Urothelium cell line (cell line): ENCODE results near the gene MCRIP2.
"Not testable (repeated sequence)": the region's sequence is repeated elsewhere in the genome, so short reads cannot be mapped to it uniquely, and the experiment has no call there.

Source experiments
- DNase-seq: peaks from one replicate; pipeline ENCODE4 v3.0.0; 2011; ENCODE audit warnings: low spot score, mixed read lengths
- FAIRE-seq: peaks from 2 replicates; lab custom pipeline; 2011; peaks lifted over from hg19 to GRCh38; lab: Jason Lieb, UNC

Gene MCRIP2, protein sequence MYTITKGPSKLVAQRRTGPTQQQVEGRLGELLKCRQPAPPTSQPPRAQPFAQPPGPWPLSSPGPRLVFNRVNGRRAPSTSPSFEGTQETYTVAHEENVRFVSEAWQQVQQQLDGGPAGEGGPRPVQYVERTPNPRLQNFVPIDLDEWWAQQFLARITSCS

DNA sequence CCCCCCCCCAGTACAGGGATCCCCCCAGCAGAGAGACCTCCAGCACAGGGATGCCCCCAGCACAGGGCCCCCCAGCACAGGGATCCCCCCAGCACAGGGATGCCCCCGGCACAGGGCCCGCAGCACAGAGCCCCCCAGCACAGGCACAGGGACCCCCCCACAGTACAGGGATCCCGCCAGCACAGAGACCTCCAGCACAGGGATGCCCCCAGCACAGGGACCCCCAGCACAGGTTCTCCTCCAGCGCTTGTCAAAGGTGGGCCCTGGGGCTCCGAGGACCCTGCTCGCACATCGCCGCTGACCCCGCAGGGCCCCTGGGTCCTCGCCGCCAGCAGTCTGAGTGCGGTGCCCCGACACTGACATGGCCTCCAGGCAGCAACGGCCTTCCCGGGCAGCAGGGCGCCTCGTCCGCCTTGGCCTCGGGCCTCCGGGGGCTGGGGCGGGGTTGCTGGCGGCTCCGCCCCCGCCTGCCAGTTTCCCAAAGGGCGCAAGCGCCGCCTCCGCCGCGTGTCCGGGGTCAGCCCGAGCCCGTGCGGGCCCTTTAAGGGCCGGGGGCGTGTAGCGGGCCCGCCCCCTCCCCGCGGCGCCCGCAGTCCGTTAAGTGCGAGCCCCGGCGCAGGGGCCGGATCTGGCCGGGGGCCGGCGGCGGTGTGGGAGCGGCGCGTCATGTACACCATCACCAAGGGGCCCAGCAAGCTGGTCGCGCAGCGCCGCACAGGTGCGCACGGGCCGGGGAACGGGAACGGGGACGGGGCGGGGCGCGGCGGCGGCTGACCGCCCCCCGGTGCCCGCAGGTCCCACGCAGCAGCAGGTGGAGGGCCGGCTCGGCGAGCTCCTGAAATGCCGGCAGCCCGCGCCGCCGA is at the start of gene MCRIP2:
TSS of gene MCRIP2 (plus strand) at position 503 of the 863 bp plus-strand sequence. CDS start at position 667, 164 bp downstream.
- FAIRE-seq (no peak), DNase-seq (peak; percentile 88)

DNA sequence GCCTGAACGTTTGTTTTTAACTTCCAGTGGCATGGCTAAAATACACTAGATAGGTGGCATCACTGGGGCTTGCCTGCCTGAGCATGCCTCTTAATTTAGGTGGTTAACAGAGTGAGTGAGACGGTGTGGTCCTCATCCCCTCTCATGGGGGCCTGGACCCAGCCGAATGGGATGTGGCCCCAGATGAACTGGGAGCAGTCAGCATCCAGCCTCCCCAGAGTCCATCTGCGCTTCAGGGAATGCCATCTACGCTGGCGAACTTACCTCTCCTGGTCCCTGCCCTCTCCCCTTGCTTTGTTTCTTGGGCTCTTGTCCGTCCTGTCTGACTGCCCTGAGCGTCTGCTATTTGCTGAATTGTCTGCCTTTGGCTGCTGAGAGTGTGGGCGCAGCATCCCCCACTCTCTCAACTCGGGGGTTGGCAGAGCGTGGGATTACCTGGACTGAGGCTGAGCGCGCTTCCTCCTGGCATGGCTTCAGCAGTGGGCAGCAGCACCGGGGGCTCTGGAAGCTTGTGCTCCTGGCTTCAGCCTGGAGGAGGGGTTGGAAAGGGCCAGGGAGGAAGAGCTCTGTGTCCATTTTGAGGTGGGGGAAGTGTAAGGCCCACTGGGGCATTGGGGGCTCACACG is 49.6 kb upstream of the MCRIP2 start:
- DNase-seq (no peak), FAIRE-seq (no peak)

DNA sequence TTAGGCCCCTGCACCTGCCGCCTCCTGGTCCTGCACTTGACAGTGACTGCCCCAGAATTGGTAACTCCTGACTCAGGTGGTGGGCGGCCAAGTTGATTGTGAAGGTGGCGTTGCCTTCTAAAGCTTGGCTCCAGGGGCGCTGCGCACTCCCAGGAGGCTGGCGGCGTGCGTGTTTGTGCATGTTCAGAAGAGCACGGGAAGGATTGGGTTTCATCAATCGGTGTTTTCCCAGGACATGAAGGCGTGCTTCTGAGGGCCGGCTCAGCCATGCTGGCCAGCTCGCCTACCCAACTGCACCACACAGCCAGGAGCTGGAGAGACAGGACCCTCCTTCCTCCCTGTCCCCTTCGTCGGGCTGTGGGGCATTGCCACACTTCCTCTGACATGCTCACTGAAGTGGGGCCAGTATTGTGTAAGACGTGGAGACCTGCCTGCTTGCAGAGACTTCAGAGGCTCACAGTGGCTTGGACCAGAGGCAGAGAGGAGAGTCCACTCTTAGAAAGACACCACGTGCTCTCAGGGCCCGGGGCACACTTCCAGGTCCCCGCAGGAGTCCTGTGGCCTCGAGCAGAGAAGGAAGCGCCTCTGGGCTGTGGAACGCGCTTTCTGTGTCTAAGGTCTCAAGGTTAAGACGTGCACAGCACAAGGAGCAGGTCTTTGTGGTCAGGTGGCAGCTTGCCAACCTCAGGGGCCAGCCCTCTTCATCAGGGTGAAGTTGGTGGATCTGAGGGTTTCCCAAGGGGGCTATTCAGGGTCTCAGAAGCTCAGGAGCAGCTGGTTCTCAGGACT is 48.9 kb upstream of the MCRIP2 start:
- FAIRE-seq (no peak), DNase-seq (no peak)

DNA sequence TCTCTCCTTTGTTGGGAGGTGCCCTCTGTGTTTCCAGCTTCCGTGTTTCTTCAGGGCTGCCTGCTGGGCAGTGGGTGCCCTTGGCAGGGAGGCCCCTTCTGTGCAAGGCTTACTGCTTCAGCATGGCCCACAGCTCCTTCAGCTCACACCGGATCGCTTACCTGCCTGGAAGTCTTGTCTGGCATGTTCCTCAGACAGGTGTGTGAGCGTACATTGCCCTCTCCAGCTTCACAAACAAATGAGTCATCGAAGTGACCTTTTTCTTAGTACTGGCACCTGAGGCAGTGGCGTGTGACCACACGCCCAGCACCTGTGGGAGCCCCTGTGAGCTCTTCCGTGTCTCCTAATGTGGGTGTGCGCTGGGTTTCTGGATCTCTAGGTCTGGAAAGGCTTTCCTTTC is 48.2 kb upstream of the MCRIP2 start:
- FAIRE-seq (no peak), DNase-seq (no peak)

DNA sequence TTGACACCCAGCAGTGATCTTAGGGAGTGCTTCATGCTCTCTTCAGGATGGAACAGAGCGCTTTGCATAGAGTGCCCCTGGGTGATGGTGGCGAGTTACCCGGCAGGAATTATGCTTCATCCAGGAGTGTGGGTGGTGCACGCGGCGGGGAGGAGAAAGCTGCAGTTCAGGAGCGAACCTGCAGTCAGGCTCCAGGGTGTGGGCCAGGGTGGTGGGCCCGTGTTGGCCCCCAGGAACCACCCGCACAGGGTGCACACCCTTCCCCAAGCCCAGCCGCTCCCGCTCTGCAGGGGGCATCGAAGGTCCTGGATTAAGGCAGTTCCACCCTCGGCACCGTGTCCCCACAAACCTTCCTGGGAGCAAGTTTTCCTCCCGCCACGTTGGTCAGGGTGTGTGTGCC is 47.8 kb upstream of the MCRIP2 start:
- FAIRE-seq = no peak
- DNase-seq = no peak

DNA sequence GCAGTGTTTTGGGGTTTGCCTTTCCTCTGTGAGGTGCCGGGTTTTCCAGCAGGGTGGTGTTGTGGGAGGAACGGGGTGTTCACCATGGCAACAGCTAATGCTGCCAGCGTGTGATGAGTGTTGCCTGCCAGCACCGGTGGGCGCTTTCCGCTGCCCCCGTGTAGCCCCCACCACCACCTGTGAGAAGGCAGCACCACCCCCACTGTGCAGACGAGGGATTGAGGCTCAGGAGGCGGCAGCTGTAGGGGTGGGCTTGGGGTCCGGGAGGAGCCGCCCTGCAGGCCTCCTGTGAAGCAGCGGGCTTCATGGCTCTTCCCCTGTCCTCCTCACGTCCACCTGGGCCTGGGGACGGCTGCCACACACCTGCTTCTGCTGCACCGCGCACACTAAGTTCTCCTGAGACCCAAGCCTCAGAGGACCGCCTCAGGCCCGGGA is 46.5 kb upstream of the MCRIP2 start:
- DNase-seq = no peak
- FAIRE-seq = no peak

DNA sequence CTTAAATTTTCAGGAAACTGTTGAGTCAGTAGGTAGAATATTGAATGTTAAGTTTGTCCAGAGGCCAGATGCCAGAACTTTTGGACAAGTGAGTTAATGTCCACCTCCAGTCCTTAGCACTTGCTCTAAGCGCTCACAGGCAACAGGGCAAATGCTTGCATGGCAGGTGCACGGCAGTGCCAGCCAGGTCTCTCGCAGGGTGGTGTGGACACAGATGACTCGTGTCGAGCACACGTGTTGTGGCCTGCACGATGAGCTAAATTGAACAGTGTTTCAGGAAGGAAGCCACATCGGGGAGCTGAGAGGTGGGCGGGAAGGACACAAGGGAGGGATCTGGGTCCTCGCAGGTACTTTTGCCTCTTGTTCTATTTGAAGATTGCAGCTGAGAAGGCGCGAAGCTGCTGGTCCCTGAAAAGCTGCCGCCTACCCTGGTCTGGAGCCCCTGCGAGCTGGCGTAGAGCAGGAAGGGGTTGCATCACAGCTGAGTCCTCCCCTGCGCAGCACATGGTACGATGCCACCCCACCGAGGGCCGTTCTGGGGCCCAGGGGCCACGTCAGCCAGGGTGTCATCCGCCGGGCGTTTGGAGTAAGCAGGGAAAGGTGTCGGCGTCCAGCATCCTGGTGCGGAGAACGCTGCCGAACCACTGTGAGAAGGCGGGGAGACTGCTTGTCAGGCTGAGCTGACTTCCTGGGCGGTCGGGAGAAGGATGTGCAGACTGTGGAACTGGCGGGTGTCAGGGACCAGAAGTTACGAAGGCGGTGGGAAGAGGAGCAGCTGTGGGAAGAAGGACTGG is 45.5 kb upstream of the MCRIP2 start:
- DNase-seq (no peak), FAIRE-seq (no peak)

DNA sequence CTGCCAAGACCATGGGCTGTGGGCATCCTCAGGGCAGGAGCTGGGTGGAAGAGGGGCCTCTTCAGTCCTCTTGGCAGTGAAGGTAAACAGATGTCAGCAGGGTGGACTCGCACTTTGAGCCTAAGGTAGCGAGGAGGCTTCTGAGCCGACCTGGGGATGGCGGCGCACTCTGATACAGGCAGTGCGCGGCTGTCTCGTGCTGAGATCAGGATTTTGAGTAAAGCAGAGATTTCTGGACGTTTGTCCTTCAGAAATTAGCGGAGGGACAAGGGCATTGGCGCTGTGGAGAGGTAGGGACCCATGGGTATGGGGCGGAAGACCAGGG is 44.9 kb upstream of the MCRIP2 start:
- FAIRE-seq = no peak
- no peak for DNase-seq

DNA sequence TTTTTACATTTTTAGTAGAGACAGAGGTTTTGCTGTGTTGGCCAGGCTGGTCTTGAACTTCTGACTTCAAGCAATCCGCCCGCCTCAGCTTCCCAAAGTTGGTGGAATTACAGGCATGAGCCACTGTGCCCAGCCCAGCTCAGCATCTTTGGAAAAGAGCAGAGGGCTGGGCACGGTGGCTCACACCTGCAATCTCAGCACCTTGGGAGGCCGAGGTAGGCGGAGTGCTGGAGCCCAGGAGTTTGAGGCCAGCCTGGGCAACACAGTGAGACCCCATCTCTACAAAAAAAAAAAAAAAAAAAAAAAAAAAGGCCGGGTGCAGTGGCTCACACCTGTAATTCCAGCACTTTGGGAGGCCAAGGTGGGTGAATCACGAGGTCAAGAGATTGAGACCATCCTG is 44.0 kb upstream of the MCRIP2 start:
- not testable (repeated sequence) for FAIRE-seq, DNase-seq

DNA sequence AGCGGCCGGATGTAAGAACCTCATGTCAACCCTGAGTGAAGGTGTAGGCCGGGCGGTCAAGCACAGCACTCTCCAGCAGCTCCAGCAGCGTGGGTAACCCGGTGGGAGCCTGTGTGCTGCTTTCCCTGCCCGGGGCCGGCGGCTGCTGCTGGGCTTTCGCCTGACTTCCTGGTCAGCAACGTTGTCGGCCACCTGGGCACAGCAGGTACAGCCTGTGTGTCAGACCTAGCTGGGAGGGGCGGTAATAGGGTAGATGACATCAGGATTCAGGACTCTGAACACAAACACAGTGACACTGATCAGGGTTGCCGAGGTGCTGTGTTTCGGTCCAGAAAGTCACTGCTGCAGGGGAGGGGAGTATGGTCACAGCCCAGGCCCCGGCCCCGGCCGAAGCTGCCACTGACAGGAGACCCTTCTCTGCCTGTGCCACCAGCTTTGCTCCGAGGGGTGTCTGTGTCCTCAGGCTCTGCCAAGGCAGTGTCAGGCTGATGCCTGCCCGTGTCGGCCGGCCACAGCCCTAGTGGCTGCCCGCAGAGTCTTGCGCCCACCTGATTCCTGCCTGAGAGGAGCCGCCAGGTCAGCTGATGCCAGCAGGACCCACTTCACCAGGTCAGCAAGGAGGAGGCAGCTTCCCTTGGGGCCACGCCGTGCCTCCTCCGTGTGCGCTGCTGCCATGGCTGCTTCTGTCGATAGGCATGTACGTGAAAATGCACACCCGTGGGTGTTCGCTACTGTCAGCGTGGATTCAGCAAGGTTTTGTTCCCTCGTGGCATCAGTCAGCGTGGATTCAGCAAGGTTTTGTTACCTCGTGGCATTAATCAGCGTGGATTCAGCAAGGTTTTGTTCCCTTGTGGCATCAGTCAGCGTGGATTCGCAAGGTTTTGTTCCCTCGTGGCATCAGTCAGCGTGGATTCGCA is 42.5 kb upstream of the MCRIP2 start:
- DNase-seq = no peak
- FAIRE-seq = no peak

DNA sequence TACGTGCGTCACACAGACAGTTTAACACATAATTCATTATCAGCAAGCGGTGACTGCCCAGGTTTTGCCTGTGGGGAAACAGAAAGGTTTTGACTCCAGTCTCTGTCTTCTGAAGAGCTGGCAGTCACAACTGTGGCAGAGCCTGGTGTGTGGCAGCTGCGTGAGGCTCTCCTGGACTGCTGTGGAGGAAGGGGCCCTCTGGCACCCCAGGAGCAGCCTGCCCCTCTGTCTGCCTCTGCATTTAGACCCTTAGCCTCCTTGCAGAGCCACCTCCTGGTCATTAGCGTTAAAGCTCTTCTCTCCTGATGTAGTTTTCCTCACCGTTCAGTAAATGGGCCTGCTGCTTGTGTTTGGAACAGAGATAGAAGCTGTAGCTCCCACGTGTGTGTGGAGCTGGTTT is 40.8 kb upstream of the MCRIP2 start:
- FAIRE-seq (no peak), DNase-seq (no peak)

DNA sequence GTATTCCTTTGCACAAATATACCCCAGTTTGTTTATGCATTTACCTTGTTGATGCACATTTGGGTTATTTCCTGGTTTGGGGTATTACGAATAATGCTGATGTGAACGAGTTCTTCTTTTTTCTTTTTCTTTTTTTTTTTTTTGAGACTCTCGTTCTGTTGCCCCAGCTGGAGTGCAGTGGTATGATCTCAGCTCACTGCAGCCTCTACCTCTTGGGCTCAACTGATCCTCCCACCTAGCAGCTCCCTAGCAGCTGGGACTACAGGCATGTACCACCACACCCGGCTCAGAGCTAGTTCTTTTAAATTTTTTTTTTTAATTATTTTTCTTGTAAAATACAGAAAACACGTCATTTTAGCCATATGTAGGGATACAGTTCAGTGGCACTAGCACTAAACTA is 37.7 kb upstream of the MCRIP2 start:
- FAIRE-seq = no peak
- DNase-seq = no peak

DNA sequence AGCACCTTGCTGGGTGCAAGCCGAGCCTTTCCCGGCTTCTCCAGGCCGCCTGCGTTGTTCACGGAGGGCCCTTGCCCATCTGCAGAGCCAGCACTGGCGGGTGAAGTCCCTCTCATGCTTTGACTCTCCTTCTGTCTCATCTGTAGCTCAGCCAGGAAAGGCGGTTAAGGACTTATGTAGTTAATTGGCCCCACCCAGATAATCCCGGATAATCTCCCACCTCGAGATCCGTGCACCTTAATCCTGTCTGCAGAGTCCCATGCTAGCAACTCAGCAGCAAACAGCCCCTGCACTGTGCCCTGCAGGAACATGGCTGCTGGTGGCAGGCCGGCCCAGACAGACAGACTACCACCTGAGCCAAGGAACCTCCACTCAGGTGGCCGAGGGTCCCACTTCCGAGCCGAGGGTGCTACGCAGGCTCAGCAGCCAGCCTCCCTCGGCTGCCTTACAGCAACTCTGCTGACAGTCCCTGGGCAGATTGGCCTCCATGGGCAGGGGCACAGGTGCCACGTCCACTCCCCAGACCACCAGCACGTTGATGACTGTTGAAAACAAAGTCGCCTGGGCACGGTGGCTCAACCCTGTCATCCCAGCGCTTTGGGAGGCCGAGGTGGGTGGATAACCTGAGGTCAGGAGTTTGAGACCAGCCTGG is 34.8 kb upstream of the MCRIP2 start:
- DNase-seq (no peak), FAIRE-seq (no peak)

DNA sequence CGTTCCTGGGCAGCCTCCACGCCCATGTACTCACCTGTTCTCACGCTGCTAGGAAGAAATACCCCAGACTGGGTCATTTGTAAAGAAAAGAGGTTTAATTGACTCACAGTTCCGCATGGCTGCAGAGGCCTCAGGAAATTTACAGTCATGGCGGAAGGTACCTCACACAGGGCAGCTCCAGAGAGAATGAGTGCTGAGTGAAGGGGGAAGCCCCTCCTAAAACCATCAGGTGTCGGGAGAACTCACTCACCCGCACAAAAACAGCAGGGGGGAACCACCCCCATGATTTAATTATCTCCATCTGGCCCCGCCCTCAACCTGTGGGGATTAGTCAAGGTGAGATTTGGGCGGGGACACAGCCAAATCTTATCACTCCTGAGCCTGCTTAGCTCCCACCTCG is 33.6 kb upstream of the MCRIP2 start:
- DNase-seq (no peak), FAIRE-seq (no peak)

DNA sequence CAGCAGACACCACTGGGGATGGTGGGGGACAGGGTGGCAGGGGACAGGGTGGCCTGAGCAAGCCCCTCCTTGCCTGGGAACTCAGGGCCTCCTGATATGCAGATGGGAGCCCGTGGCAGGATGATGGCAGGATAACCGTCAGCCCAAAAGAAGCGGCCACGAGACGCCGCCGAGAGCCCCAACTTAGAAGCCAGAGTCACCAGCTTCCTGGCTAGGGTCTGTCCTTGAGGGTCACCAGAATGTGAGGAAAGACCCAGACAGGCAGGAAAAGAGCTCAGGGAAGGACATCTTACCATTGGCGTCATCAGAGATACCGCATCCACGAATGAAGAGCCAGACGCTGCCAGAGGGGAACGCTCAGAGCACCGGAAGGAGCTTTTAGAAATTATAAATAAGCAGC is 32.3 kb upstream of the MCRIP2 start:
- FAIRE-seq (no peak), DNase-seq (no peak)

DNA sequence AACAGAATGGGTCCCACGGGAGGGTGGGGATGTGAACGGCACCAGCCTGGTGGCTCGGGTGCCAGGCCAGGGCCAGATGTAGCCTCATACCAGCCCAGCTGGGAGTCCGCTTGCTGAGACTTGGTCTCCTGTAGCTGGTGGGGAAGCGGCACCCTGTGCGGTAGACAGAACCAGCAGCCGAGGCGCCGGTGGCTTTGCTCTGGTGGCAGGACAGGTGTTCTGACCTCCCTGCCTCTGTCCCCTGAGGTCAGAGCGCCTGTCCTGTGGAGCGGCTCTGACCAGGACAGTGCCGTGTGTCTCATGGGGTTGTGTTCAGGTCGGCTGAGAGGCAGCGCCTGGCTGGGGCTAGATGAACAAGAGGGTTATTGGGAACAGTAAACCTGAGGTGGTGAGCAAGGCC is 31.6 kb upstream of the MCRIP2 start:
- no peak for DNase-seq

DNA sequence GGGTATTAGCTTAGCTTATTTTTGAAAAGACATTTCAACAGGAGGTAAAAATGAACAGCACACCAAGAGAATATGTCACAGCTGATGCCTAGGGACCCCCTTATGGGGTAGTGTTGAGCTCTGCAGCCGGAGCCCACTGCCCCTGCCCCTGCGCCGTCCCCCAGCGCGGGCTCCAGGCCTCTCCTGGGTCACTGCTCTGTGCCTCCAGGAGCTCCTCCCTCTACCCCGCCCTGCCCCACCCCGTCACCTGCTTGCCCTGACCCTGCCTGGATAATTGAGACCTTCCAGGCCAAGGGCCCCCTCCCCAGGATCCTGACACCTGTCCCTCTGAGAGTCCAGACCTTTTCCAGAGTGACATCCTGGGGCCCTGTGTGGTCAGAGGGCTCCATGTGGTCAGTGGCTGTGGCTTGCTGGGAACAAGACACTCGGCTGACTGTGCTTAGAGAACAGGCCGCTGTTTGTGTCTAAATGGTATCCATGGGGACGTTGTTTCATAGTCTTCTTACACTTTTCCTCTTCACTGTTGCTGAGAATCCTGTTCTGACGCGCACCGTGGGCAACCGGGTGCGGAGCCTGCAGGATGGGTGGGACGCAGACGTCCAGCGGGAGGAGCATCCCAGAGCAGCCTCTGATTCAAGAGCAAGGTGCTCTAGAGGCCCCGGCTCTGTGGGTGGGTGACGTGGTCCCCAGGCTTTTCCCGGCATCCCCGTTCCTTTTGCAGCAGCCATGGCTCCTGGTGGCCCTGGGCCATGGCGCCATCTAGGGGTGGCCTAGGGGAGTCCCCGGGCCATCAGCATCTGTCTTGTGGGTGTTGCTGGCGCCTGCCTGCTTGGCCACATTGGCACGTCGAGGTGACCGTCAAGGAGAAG is 30.9 kb upstream of the MCRIP2 start:
- DNase-seq (no peak), FAIRE-seq (no peak)

More for the DNA sequence above, 31.6 kb upstream of the MCRIP2 start:
- no peak for FAIRE-seq

DNA sequence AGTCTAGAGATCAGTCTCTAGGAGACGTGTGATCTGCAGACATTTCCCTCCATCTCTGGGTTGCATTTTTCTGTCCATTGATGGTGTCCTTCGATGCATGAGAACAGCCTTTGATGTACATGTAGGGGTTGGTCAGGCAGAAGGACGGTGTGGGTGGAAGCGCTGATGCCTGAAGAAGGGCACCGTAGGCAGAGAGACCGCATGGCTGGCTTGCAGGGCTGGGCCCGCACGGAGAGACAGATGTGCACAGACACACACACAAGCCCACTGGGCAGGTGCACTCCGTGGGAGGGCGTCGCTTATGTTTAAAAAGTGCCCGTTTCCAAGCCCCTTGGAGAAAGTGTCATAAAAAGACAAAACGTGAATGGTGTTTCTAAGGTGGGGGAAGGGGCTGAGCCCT is 26.5 kb upstream of the MCRIP2 start:
- FAIRE-seq = no peak
- no peak for DNase-seq
